HG03457 (cell line): Measurements from ENCODE around the gene CCNDBP1.
"Not testable (repeated sequence)": the region's sequence is repeated elsewhere in the genome, so short reads cannot be mapped to it uniquely, and the experiment has no call there.

Experiments used
- ATAC-seq: cut with Tn5 transposase; IDR thresholded peaks from one replicate; pipeline ENCODE4 v1.9.1; 2021; ENCODE audit warnings: moderate number of reproducible peaks; ENCODE audit not compliant: unreplicated experiment

The CCNDBP1 gene

GRCh38 chr15:43190178-43190577 lies 5.0 kb downstream of the CCNDBP1 start:
- no peak for ATAC-seq

- no peak for ATAC-seq
Observed at GRCh38 chr15:43193710-43194109, 8.5 kb downstream of the CCNDBP1 start.

GRCh38 chr15:43194795-43195194 lies 9.6 kb downstream of the CCNDBP1 start:
- ATAC-seq: no peak

GRCh38 chr15:43196760-43197548 lies 11.8 kb downstream of the CCNDBP1 start:
- no peak for ATAC-seq

GRCh38 chr15:43197773-43198172 lies 12.6 kb downstream of the CCNDBP1 start:
- ATAC-seq: not testable (repeated sequence)

- not testable (repeated sequence) for ATAC-seq
Observed at GRCh38 chr15:43198556-43198955, 13.4 kb downstream of the CCNDBP1 start.

- ATAC-seq: no peak
Observed at GRCh38 chr15:43198992-43199391, 13.8 kb downstream of the CCNDBP1 start.

GRCh38 chr15:43199945-43200488 lies 14.8 kb downstream of the CCNDBP1 start:
- no peak for ATAC-seq

GRCh38 chr15:43204016-43204901 lies 19.1 kb downstream of the CCNDBP1 start:
- no peak for ATAC-seq

- no peak for ATAC-seq
Observed at GRCh38 chr15:43206054-43206453, 20.9 kb downstream of the CCNDBP1 start.

- ATAC-seq: no peak
Observed at GRCh38 chr15:43207024-43207423, 21.8 kb downstream of the CCNDBP1 start.

- no peak for ATAC-seq
Observed at GRCh38 chr15:43208052-43209002, 23.1 kb downstream of the CCNDBP1 start.

- ATAC-seq: no peak
Observed at GRCh38 chr15:43209059-43209824, 24.0 kb downstream of the CCNDBP1 start.

- no peak for ATAC-seq
Observed at GRCh38 chr15:43210172-43210745, 25.1 kb downstream of the CCNDBP1 start.

- no peak for ATAC-seq
Observed at GRCh38 chr15:43210807-43211206, 25.6 kb downstream of the CCNDBP1 start.

- ATAC-seq: no peak
Observed at GRCh38 chr15:43211224-43211735, 26.1 kb downstream of the CCNDBP1 start.

- no peak for ATAC-seq
Observed at GRCh38 chr15:43212299-43212698, 27.1 kb downstream of the CCNDBP1 start.

- no peak for ATAC-seq
Observed at GRCh38 chr15:43212951-43213350, 27.7 kb downstream of the CCNDBP1 start.

- ATAC-seq: no peak
Observed at GRCh38 chr15:43213466-43213865, 28.3 kb downstream of the CCNDBP1 start.
